WTC11 (cell line): Measurements from ENCODE around the gene CCDC71L. TPM values are rescaled to one million over a fixed set of nuclear protein-coding genes. Genes with fewer than 3 reads are reported as not detected.

Experiments
- ATAC-seq: fragments of 200-7000 bp; cut with Tn5 transposase; 2 replicates; pipeline ENCODE4 v1.10.0; 2021; ENCODE audit warnings: mild to moderate bottlenecking, moderate library complexity
- CTCF ChIA-PET: fragments of 300-600 bp; sonication (Branson Sonifier 250); formaldehyde crosslinking; loops from one replicate; lab custom pipeline; 2021; ENCODE audit warnings: antibody characterized with exemption; lab: Charles Lee
- POLR2A ChIA-PET: fragments of 350-600 bp; sonication (Branson Sonifier 250); formaldehyde crosslinking; loops from one replicate; lab custom pipeline; 2021; ENCODE audit warnings: antibody characterized with exemption; lab: Charles Lee
- DNase-seq: peaks from one replicate; pipeline ENCODE4 v3.0.0; 2021; ENCODE audit warnings: low spot score
- H3K27ac Mint-ChIP-seq: 2 replicates; pipeline ENCODE4 v1.8.0; 2021; ENCODE audit warnings: mixed read lengths
- H3K27me3 Mint-ChIP-seq: 2 replicates; pipeline ENCODE4 v1.8.0; 2021; ENCODE audit warnings: low read depth, mild to moderate bottlenecking, moderate library complexity, mixed read lengths
- H3K36me3 Mint-ChIP-seq: 2 replicates; pipeline ENCODE4 v1.8.0; 2021; ENCODE audit warnings: mixed read lengths
- H3K4me1 Mint-ChIP-seq: 2 replicates; pipeline ENCODE4 v1.8.0; 2022; ENCODE audit warnings: mixed read lengths
- H3K4me3 Mint-ChIP-seq: 2 replicates; pipeline ENCODE4 v1.8.0; 2021; ENCODE audit warnings: mild to moderate bottlenecking, moderate library complexity, mixed read lengths
- H3K9me3 Mint-ChIP-seq: 2 replicates; pipeline ENCODE4 v1.8.0; 2021; ENCODE audit warnings: mixed read lengths
- CBFB ChIP-seq: sonication (generic); formaldehyde crosslinking; IDR thresholded peaks from 2 replicates; pipeline ENCODE4 v1.8.1; 2022; ENCODE audit warnings: mild to moderate bottlenecking, low read depth, missing genetic modification reagents
- EMX1 ChIP-seq: fragments of 250-450 bp; sonication (Bioruptor Pico); IDR thresholded peaks from 2 replicates; pipeline ENCODE4 v1.8.0; 2021; ENCODE audit warnings: mild to moderate bottlenecking
- ESRRA ChIP-seq: sonication (generic); formaldehyde crosslinking; IDR thresholded peaks from 2 replicates; pipeline ENCODE4 v1.8.1; 2022; ENCODE audit warnings: mild to moderate bottlenecking, missing genetic modification reagents, borderline replicate concordance
- GABPB1 ChIP-seq: sonication (generic); formaldehyde crosslinking; IDR thresholded peaks from 2 replicates; pipeline ENCODE4 v1.8.1; 2023; ENCODE audit warnings: mild to moderate bottlenecking, missing genetic modification reagents
- IRF2 ChIP-seq: sonication (generic); formaldehyde crosslinking; IDR thresholded peaks from 2 replicates; pipeline ENCODE4 v1.8.0; 2022; ENCODE audit warnings: low read depth, missing genetic modification reagents, borderline replicate concordance
- MYBL2 ChIP-seq: sonication (generic); formaldehyde crosslinking; IDR thresholded peaks from 2 replicates; pipeline ENCODE4 v1.8.1; 2023; ENCODE audit warnings: mild to moderate bottlenecking, moderate library complexity, missing genetic modification reagents
- NFYB ChIP-seq: sonication (generic); formaldehyde crosslinking; conservative IDR thresholded peaks from 2 replicates; pipeline ENCODE4 v1.8.0; 2022; ENCODE audit warnings: low read depth, missing genetic modification reagents
- SMAD4 ChIP-seq: sonication (generic); formaldehyde crosslinking; IDR thresholded peaks from 2 replicates; pipeline ENCODE4 v1.8.0; 2022; ENCODE audit warnings: mild to moderate bottlenecking, missing genetic modification reagents
- TP53 ChIP-seq: sonication (generic); formaldehyde crosslinking; IDR thresholded peaks from 2 replicates; pipeline ENCODE4 v1.8.1; 2023; ENCODE audit warnings: mild to moderate bottlenecking, missing genetic modification reagents
- ZNF219 ChIP-seq: sonication (generic); formaldehyde crosslinking; IDR thresholded peaks from 2 replicates; pipeline ENCODE4 v1.8.0; 2023; ENCODE audit warnings: missing genetic modification reagents, mild to moderate bottlenecking, borderline replicate concordance
- ZNF317 ChIP-seq: sonication (generic); formaldehyde crosslinking; IDR thresholded peaks from 2 replicates; pipeline ENCODE4 v1.8.1; 2023; ENCODE audit warnings: low read depth, mild to moderate bottlenecking, moderate library complexity, missing genetic modification reagents, borderline replicate concordance
- total RNA-seq: library from RNA; stranded (reverse); gene quantifications from 3 replicates; pipeline ENCODE4 v1.2.3, GENCODE V29; 2021
- TF ChIP-seq, protein P1 (sequence below): sonication (generic); formaldehyde crosslinking; IDR thresholded peaks from 2 replicates; pipeline ENCODE4 v1.8.0; 2023; ENCODE audit warnings: missing genetic modification reagents, mild to moderate bottlenecking, borderline replicate concordance
- TF ChIP-seq, protein P2 (sequence below): sonication (generic); formaldehyde crosslinking; IDR thresholded peaks from 2 replicates; pipeline ENCODE4 v1.8.1; 2023; ENCODE audit warnings: mild to moderate bottlenecking, missing genetic modification reagents, moderate library complexity
- TF ChIP-seq, protein P3 (sequence below): fragments of 250-450 bp; sonication (Bioruptor Pico); conservative IDR thresholded peaks from 2 replicates; pipeline ENCODE4 v1.9.0; 2021; ENCODE audit warnings: mild to moderate bottlenecking
- TF ChIP-seq, protein P4 (sequence below): sonication (generic); formaldehyde crosslinking; IDR thresholded peaks from 2 replicates; pipeline ENCODE4 v1.8.1; 2023; ENCODE audit warnings: mild to moderate bottlenecking, moderate library complexity, missing genetic modification reagents
- TF ChIP-seq, protein P5 (sequence below): sonication (generic); formaldehyde crosslinking; IDR thresholded peaks from 2 replicates; pipeline ENCODE4 v1.8.0; 2022; ENCODE audit warnings: mild to moderate bottlenecking, missing genetic modification reagents

CCDC71L gene
- total RNA-seq, 1 experiment from 2014 or later = 21.5 TPM

DNA sequence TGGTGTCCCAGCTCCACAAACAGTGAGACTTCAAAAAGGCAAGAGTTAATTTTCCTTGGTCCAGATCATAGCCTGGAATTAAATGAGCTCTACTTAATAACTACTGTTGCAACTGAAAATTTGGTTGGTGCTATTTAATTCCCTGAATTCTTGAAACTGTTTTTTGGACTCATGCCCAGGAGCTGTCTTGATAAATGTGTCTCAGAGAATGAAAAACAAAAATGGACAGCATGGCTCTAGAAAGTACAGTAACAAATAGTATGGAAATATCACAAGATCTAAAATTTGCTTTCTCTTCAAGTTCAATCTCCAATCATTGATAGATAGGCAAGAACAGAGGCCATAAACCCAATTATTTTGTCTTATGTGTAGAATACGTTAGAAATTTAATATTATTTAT lies 42.5 kb downstream of the CCDC71L start (continued):
- TF ChIP-seq, protein P1, sequence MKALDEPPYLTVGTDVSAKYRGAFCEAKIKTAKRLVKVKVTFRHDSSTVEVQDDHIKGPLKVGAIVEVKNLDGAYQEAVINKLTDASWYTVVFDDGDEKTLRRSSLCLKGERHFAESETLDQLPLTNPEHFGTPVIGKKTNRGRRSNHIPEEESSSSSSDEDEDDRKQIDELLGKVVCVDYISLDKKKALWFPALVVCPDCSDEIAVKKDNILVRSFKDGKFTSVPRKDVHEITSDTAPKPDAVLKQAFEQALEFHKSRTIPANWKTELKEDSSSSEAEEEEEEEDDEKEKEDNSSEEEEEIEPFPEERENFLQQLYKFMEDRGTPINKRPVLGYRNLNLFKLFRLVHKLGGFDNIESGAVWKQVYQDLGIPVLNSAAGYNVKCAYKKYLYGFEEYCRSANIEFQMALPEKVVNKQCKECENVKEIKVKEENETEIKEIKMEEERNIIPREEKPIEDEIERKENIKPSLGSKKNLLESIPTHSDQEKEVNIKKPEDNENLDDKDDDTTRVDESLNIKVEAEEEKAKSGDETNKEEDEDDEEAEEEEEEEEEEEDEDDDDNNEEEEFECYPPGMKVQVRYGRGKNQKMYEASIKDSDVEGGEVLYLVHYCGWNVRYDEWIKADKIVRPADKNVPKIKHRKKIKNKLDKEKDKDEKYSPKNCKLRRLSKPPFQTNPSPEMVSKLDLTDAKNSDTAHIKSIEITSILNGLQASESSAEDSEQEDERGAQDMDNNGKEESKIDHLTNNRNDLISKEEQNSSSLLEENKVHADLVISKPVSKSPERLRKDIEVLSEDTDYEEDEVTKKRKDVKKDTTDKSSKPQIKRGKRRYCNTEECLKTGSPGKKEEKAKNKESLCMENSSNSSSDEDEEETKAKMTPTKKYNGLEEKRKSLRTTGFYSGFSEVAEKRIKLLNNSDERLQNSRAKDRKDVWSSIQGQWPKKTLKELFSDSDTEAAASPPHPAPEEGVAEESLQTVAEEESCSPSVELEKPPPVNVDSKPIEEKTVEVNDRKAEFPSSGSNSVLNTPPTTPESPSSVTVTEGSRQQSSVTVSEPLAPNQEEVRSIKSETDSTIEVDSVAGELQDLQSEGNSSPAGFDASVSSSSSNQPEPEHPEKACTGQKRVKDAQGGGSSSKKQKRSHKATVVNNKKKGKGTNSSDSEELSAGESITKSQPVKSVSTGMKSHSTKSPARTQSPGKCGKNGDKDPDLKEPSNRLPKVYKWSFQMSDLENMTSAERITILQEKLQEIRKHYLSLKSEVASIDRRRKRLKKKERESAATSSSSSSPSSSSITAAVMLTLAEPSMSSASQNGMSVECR (CRISPR knock-in tag) = no peak
- TF ChIP-seq SMAD4 (no peak), ESRRA (CRISPR knock-in tag) (no peak)
- TF ChIP-seq, protein P2, sequence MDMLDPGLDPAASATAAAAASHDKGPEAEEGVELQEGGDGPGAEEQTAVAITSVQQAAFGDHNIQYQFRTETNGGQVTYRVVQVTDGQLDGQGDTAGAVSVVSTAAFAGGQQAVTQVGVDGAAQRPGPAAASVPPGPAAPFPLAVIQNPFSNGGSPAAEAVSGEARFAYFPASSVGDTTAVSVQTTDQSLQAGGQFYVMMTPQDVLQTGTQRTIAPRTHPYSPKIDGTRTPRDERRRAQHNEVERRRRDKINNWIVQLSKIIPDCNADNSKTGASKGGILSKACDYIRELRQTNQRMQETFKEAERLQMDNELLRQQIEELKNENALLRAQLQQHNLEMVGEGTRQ (CRISPR knock-in tag) = no peak

DNA sequence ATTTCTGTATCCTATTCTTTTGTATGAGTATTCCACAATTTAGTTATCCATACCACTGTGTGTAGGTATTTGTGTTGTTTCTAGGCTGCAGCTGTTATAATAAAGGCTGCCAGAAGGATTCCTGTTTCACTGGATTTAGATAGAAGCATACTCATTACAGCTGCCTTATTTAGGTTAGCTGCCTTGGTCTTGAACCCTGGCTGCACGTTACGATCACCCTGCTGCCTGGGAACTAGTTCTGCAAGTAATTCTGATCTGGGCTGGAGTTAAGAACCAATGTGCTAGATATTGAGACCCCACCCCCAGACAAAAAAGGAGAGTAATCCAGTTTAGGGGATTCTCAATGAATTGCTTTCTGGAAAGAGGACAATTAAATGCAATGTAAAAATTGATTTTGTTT lies 43.1 kb downstream of the CCDC71L start:
- CTCF ChIA-PET = no interaction called here
- H3K4me3 Mint-ChIP-seq = no peak overlapping the region
- peaks cover 2% of the 10 kb centered on the region; the same call in 1 of the 2 replicates for H3K27me3 Mint-ChIP-seq
- H3K9me3 Mint-ChIP-seq = peaks cover 22% of the 10 kb centered on the region
- POLR2A ChIA-PET = no interaction called here
- peaks cover 7% of the 10 kb centered on the region for H3K36me3 Mint-ChIP-seq
- TF ChIP-seq IRF2 (CRISPR knock-in tag) (no peak), NFYB (CRISPR knock-in tag) (no peak), EMX1 (no peak), ZNF317 (CRISPR knock-in tag) (no peak), GABPB1 (CRISPR knock-in tag) (no peak), TP53 (CRISPR knock-in tag) (no peak), MYBL2 (CRISPR knock-in tag) (no peak)
- TF ChIP-seq, protein P3, sequence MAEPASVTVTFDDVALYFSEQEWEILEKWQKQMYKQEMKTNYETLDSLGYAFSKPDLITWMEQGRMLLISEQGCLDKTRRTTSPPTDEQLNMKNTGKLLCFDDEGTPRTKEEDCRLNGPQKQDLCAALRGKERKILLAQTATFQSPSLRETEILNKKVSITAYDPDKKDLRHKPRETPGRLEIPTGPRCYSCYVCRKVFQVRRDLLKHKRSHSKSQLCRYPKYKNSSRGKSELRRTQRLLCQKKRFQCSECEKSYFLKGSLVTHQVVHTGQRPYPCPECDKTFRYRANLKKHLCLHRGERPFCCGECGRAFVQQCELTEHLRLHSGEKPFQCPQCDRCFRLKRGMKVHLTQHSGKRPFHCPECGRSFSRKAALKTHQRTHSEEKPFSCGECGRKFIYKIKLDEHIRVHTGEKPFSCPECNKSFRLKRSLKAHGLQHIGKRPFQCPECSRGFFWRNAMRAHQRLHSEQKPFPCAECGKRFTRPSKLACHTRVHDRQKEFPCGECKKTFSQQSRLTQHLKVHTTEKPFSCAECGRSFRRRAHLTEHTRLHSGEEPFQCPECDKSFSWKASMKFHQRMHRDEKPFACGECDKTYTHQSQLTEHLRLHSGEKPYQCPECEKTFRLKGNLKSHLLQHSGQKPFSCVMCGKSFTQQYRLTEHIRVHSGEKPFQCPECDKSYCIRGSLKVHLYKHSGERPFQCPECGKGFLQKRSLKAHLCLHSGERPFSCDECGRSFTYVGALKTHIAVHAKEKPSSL (CRISPR knock-in tag) = no peak
- TF ChIP-seq, protein P4, sequence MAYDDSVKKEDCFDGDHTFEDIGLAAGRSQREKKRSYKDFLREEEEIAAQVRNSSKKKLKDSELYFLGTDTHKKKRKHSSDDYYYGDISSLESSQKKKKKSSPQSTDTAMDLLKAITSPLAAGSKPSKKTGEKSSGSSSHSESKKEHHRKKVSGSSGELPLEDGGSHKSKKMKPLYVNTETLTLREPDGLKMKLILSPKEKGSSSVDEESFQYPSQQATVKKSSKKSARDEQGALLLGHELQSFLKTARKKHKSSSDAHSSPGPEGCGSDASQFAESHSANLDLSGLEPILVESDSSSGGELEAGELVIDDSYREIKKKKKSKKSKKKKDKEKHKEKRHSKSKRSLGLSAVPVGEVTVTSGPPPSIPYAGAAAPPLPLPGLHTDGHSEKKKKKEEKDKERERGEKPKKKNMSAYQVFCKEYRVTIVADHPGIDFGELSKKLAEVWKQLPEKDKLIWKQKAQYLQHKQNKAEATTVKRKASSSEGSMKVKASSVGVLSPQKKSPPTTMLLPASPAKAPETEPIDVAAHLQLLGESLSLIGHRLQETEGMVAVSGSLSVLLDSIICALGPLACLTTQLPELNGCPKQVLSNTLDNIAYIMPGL = no peak
- ATAC-seq (no peak), DNase-seq (no peak)
- no peak overlapping the region for H3K27ac Mint-ChIP-seq
- no peaks in the 10 kb centered on the region for H3K4me1 Mint-ChIP-seq

DNA sequence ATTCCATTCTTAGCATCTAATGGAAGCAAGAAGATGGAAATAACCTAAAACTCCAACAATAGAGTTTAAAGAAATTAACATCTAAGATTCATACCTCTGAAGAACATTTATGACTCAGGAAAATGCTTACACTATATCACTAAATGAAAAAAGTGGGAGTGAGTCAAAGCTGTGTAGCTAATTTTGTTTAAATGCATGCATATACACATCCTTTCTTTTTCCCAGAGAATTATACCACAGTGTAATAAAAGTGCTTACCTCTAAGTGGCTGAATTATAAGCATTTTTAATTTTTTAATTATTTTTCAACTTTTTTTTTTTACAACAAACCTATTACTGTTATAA lies 44.3 kb downstream of the CCDC71L start:
- Mint-ChIP-seq H3K4me1 (no peaks in the 10 kb centered on the region), H3K27ac (no peak overlapping the region), H3K4me3 (no peak overlapping the region), H3K9me3 (peaks cover 25% of the 10 kb centered on the region), H3K36me3 (peaks cover 11% of the 10 kb centered on the region), H3K27me3 (peaks cover 2% of the 10 kb centered on the region)
- ChIA-PET POLR2A (no interaction called here), CTCF (no interaction called here)
- TF ChIP-seq, protein P4 = no peak
- no peak for TF ChIP-seq MYBL2 (CRISPR knock-in tag)
- TF ChIP-seq, protein P5, sequence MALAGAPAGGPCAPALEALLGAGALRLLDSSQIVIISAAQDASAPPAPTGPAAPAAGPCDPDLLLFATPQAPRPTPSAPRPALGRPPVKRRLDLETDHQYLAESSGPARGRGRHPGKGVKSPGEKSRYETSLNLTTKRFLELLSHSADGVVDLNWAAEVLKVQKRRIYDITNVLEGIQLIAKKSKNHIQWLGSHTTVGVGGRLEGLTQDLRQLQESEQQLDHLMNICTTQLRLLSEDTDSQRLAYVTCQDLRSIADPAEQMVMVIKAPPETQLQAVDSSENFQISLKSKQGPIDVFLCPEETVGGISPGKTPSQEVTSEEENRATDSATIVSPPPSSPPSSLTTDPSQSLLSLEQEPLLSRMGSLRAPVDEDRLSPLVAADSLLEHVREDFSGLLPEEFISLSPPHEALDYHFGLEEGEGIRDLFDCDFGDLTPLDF (CRISPR knock-in tag) = no peak
- no peak for TF ChIP-seq CBFB (CRISPR knock-in tag)
- no peak for TF ChIP-seq ZNF219 (CRISPR knock-in tag)
- no peak for DNase-seq
- ATAC-seq = no peak
